CD1c-positive myeloid dendritic cell (primary cell): Measurements from ENCODE around the gene EXD2.
"Not testable (repeated sequence)": the region's sequence is repeated elsewhere in the genome, so short reads cannot be mapped to it uniquely, and the experiment has no call there.

Source experiments
- DNase-seq: peaks from one replicate; pipeline ENCODE4 v3.0.0-alpha.2; 2016; ENCODE audit errors: extremely low spot score

Gene EXD2

DNA sequence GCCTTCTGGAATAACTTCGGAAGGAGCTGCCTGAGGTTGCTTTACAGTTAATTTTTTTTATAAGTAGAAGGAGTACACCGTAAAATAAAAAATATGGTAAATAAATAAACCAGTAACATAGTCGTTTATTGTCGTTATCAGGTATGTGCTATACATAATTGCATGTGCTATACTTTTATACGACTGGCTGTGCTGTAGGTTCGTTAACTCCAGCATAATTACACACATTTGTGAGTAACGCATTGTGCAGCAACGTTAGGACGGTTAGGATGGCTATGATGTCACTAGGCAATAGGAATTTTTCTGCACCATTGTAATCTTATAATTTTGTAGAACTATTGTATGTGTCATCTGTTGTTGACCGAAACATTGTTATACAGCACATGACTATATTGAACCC, 8.5 kb downstream of the EXD2 start:
- no peak for DNase-seq

DNA sequence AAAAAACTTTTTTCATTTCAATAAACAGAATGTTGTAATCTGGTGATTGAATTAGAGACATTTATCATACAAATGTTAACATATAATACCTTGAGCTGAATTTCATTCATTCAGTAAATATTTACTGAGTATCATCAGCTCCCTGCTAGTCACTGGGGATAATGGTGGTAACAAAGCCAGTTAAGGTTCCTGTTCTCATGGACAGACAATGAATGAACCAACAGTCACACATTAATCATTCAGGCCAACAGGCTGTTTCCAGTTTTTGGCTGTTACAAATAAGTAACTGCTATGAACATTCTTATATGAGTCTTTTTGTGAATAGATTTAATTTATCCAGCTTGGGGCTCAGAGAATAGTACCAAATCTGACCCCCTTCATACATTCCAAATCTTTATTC, 13.5 kb downstream of the EXD2 start:
- DNase-seq, result no peak

DNA sequence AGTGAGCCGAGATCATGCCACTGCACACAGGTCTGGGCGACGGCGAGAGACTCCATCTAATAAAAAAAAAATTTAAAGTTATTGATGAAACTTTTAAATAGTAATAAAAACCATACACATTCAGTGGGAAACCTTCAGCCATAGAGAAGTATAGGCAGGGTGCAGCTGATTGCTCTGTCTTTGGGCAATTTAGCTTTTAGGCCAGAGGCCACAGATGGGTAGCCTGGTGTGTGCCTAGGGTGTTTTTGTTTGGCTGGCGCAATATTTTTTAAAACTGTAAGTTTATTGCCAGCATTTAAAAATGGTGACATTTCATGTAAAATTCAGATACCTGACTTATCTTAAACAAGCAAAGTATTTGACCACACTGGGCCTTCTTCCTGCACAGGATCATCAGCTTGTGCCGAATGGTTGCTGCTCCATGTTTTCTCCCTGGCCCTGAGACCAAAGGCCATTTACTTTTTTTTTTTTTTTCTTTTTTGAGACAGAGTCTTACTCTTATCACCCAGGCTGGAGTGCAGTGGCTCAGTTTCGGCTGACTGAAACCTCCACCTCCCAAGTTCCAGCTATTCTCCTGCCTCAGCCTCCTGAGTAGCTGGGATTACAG, 16.2 kb downstream of the EXD2 start:
- DNase-seq, result no peak

DNA sequence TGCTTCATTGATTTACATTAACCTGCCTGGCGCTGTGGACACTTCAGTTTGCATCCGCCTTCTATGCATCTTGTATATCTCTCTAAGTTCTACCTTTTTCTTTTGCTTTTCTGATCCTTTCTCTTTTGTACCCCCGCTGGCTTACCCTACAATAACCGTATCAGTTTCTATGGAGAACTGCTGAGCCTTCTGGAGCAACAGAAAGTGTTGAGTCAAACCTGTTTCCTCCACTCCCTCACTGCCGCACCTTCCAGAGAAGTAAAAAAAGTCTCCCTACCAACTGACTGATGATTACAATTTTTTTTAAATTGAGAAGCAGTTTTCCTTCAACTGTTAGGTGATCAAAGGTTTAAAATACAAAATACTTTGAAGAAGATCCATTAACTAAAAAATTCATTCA, 17.4 kb downstream of the EXD2 start:
- DNase-seq, result no peak

DNA sequence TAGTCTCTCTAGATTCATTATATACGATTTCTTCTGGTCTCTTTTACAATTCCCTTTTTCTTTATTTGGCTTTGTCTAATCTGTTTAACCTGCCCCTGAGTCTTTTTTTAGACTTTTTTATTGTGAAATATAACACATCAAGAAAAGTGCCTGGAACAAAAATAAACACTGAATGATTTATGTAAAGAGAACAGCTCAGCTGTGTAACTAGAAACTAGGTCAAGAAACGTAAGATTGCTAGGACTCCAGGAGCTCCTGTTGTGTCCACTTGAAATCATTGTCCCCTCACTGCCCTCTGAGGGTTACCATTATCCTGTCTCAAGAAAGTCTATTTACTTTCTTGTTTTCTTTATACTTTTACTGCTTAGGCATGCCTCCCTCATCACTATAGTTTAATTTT, 23.1 kb downstream of the EXD2 start:
- no peak for DNase-seq

DNA sequence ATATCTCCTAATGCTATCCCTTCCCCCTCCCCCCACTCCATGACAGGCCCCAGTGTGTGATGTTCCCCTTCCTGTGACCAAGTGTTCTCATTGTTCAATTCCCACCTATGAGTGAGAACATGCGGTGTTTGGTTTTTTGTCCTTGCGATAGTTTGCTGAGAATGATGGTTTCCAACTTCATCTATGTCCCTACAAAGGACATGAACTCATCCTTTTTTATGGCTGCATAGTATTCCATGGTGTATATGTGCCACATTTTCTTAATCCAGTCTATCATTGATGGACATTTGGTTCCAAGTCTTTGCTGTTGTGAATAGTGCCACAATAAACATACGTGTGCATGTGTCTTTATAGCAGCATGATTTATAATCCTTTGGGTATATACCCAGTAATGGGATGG, 26.4 kb downstream of the EXD2 start:
- DNase-seq, result not testable (repeated sequence)

DNA sequence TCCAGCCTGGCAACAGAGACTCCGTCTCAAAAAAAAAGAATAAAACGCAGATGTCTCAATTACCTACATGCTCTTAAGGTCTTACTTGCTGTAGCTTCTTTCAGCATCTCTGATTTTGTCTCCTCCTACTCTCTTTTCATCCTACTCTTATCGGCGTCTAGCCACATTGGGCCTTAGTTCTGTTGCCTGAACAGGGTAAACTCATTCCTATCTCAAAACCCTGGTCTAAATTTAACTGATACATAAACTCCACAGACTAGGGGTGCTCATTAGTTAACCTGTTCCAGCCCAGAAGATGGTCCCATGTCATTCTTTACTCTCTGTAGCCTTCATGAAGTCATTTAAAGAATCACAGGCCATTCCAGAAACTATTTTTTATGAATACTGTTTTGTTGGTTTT, 33.6 kb downstream of the EXD2 start:
- no peak for DNase-seq

DNA sequence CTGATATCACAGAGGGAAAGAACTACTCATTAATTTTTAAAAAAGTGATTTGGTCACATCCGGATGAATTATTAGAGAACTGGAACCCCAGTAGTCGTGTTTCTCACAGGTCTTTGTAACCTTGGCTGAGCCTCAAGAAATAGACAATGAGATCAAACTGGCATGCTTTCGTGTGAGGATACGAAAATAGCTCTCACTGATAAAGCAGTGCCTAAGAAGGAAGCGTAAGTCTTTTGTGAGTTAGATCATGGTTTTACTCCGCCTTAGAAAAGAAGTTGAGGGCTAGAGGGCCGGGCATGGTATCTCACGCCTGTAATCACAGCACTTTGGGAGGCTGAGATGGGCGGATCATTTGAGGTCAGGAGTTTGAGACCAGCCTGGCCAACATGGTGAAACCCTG, 34.9 kb downstream of the EXD2 start:
- no peak for DNase-seq

DNA sequence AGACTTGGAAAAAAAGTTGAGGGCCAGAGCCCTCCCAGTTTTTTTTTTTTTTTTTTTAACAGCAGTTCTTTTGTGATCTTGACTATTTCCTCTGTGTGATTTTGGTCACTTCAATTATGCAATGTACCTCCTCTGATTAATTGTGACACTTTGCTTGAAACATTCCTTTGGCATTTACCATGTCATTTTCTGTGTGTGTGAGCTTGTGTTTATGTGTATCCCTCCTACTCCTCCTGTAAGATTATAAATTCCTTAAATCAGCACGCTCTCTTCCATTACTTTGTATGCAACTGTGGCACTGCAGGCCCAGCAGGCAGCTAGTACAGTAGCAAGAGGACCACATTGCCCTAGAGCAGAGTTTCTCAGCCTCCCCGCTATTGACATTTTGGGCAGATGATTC, 35.4 kb downstream of the EXD2 start:
- no peak for DNase-seq

DNA sequence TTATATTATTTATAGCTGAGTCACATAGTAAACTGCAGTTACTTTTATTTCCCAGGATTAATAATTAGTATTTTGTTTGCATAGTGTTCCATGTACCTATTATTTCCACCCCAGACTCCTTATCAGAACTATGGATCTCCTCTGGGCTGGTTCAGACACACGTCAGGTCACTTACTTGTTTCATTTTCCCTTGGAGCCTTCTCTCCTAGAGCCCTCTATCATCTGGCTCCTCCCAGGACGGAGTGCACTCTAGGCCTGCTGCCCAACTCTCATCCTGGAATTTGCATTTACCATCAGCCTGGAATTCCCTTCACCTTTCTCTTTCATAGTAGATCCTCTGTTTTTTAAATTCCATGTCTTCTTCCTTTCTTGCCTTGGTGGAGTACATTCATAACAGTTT, 40.2 kb downstream of the EXD2 start:
- DNase-seq, result no peak

DNA sequence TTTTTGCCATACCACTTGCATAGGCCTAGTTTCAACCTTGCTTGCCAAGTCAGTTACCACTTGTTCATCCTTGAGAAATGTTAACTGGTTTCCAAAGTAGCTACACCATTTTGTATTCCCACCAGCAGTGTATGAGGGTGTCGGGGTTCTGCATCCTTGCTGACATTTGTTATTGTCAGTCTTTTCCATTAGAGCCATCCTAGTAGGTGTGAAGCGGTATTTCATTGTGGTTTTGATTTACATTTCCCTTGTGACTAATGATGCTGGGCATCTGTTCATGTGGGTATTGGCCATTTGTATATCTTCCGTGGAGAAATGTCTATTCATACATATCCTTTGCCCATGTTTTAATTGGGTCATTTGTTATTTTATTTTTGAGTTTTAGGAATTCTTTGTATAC, 41.1 kb downstream of the EXD2 start:
- no peak for DNase-seq

DNA sequence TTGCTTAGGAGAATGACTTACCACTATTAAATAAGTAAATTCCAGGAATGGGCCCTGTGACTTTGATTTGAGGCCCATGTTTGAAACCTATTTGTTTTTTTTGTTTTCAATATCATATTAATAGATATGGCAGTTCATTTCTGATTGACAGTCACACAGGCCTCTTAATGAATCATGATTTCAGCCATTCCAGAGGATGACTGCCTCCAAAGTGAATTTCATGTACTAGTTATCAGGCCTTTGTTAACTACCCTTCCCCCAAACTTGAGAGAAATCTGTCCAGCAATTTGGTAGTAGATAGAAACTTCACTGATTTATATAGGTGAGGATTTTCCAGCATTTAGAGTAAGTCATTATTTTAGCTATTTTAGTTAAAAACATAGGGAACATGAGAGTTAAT, 42.8 kb downstream of the EXD2 start:
- DNase-seq, result no peak

DNA sequence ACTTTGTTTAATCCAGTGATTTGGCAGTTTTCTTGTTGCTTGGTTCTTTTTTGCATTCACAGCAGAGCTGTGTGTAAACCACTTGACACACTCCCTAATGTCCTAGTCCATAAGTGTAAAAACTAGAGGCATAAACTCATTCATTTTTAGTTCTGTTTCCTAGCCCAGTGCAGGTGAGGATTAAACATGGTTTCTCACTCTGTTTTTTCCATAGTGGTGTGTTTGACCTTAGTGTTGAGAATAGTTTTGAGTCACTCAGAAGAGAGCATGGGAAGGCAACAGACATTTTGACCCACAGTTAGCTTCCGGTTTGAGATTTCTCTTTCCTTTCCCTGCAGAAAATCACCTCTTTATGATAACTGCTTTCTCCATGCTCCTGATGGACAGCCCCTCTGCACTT, 44.4 kb downstream of the EXD2 start:
- DNase-seq, result no peak

DNA sequence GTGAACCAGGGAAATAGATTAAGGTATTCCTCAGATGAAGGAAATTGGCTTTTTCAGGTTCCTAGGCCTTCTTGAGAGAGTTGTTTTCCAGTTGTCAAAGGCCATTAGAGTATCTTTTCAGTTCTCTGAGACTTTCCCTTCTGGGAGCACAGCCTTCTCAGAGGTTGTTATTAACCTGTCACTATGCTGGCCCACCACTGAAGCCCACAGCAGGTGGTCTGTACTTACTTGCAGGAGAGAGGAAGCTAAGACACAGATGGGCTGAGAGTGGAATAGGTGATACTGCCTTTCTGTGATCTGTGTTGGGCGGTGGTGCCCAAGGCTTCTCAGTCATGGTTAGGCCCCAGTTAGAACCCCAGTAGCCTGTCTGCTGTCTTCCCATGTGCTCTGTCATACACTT, 45.8 kb downstream of the EXD2 start:
- DNase-seq, result no peak

DNA sequence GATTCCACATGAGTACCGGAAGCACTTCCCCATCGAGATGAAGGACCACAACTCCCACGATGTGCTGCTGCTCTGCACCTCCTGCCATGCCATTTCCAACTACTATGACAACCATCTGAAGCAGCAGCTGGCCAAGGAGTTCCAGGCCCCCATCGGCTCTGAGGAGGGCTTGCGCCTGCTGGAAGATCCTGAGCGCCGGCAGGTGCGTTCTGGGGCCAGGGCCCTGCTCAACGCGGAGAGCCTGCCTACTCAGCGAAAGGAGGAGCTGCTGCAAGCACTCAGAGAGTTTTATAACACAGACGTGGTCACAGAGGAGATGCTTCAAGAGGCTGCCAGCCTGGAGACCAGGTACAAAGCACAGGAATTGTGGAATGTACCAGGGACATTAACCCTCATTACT, 46.3 kb downstream of the EXD2 start:
- DNase-seq, result no peak

DNA sequence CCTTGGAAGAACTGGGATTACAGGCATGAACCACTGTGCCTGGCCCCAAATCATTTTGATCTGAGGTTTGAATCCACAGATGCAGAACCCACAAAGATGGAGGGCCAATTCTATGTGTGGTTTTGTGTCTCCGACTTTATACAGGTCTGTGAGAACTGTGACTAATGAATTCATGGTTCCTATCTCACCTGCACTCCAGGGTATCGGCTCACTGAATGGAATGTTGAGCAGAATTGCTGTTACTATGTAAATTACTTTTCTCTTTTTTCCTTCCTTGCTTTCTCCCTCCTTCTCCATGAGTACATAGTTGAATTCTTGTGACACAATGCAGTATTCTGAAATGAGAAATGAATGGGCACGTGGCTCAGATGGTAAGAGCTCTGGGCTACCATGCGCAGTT, 47.6 kb downstream of the EXD2 start:
- no peak for DNase-seq

DNA sequence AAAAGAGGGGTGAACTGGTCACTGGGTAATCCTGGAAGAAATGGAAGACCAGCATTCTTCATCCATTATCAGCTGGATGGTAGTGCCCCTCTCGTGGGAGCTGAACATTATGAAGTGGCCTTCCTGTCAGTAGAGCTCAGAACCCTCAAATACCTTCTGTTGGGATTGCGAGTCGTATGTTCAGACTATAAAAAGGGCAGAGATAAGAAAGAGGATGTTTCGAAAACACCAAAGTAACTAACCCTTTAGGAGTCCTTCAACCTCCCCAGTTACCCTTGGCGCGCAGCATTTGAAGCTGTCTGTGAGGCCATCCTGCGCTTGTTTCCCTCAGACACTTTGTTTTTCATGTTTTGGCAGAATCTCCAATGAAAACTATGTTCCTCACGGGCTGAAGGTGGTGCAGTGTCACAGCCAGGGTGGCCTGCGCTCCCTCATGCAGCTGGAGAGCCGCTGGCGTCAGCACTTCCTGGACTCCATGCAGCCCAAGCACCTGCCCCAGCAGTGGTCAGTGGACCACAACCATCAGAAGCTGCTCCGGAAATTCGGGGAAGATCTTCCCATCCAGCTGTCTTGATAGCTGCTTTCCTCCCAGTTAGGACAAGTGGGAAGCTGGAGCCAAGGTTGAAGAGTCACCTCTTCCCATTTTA, 49.4 kb downstream of the EXD2 start:
- DNase-seq, result no peak

DNA sequence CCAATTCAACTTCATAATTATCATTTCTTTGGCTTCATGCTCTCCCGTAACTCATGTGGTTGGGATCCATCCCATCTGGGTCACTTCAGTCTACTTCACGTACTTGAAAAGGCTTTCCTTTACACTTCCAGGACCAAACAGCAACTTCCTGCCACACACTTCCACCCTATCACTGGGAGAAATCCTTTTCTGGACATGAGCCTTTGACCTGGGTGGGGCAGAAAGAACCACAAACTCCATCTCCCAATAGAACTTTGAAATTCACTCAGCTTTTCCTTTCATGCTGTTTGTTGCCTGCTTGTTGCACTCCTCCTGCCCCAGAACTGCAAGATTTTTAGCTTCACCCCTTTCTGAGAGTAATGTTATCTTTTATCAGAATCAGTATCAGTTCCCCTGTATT, 50.3 kb downstream of the EXD2 start:
- DNase-seq, result no peak

DNA sequence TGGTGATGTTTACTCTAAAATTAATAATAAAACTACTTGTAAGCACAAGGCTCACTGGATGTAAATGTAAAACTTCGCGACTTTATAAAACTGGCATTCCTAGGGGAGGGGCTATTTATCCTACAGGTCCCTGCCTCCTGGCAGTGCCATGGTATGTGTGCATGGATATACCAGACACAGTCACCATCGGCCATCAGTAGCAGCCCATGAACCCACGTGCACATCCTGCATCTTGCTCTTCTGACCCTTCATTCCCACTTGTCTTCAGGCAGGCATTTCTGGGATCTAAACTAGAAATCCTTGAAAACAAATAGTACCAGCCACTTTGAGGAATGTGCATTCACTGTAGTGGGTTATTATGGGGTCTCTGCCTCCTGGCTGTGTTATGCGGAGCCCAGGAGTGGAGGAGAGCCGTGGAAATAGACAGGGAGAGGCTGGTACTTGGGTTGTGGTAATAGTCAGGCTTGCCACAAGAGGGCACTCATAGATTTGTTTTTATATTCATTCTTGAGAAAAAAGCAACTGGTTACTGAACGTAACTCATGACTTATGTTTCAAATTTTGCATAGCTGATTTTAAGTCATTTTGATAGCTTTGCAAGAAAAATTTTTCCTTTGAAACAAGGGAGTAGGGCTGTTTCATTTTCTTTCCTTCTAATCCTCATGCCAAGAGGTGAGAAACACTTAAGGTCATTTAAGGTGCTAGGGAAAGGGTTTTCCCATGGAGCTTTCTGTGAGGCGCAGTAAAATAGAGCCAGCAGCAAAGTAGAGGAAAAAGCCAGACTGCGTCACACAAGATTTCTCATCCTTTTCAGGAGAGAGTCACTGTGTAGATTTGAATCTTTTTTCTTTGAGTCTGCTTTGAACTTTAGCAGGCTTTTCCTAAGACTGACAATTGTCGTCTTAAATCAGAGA, 51.3 kb downstream of the EXD2 start:
- DNase-seq, result peak; percentile 65

DNA sequence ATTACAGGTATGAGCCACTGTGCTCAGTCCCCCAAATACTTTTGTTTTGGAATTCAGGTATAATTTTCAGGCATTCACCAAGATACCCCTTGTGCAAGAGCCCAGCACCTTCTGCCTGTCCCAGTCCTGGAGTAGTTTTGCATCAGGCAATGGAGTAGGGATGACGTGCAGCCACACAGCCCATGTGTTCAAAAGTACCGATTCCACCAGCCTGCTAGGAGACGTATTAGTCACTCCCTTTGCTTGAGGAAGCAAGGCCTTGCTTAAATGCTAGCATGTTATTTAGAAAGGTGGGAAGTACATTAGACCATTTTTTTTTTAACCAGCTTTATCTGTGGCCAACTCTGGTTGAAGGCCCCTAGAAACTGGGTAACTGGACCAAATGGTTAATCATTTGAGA, 53.6 kb downstream of the EXD2 start:
- DNase-seq, result no peak

DNA sequence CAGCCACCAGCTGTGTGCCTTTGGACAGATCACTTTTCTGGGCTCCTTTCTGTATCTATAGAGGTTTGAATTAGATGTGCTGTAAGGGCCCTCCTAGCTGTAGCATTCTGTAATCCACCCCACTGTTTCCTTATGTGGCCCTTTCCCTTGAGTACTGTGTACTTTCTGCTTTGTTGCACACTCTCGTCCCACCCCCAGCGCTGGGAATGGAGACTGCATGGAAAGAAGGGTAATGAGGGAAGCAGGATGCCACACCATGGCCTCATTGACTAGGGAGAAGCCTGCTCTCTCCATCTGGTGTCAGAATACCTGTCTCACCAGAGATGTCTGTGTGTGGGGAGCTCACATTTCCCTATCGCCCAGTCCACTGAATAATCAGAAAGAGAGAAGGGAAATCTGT, 55.0 kb downstream of the EXD2 start:
- no peak for DNase-seq

DNA sequence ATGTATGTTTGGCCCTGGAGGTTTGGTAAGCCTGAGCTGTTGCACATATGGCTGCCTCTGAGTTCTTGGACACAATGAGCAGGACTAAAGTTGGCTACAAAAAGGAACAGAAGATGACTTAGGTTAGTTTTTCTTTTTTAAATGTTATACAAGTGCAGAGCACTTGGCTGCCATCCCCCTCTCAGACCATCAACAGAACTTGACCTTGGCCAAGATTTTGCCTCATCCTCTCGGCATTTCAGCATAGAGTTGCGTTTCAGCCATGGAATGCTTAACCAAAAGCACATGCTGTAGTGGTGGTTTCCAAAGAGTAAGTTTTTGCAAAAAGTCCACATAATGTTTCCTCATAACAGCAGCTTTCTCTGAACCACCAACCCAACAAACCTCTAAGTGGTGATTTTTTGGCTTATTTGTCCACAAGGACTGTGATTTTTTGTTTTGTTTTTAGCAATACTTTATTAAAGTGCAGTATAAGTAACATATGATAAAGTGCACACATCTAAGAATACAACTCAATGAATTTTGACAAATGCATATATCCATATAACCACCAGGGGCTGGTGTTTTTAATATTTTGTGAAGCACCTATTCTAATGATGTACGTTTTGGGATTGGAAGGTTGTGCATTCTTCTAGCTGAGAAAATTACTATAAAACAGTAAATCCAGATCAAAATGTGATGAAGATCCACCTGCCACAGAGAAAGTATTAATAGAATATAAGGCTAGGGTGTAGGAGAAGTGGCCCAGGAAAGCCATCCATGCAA, 56.6 kb downstream of the EXD2 start:
- no peak for DNase-seq
